ENCODE data around the gene FAM76A.
"Not testable (repeated sequence)": the region's sequence is repeated elsewhere in the genome, so short reads cannot be mapped to it uniquely, and the experiment has no call there.

Gene FAM76A

DNA sequence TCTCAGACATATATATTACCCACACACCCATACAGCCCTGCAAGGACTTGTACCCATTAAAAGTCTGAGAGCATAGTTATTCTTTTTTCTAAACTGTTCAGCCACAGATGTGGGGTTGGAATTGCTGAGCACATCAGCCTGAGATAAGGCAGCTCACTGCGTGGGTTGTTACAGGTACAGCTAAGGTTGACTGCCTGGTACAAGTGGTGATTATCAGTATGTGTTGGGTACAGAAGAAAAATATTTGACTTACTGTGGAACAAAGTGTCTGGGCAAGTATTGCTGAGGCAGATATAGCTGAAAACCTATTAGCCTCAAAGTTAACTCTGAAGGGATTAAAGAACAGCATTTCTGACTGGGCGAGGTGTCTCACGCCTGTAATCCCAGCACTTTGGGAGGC lies 52.3 kb downstream of the FAM76A start:
- DNase-seq (ENCODE audit: low read depth) = no peak

DNA sequence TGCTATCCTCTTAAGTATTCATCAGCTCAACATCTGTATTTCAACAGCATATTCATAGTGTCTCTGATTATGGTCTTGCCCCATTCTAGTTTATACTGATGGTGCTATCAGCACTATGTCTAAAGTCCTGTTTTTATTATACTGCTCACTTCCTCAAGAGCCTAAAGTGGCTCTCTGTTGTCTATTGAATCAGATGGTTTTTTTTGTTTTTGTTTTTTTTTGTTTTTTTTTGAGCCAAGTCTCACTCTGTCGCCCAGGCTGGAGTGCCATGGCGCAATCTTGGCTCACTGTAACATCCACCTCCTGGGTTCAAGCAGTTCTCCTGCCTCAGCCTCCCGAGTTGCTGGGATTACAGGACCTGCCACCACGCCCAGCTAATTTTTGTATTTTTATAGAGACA lies 53.4 kb downstream of the FAM76A start:
- no peak for DNase-seq (ENCODE audit: low read depth)

DNA sequence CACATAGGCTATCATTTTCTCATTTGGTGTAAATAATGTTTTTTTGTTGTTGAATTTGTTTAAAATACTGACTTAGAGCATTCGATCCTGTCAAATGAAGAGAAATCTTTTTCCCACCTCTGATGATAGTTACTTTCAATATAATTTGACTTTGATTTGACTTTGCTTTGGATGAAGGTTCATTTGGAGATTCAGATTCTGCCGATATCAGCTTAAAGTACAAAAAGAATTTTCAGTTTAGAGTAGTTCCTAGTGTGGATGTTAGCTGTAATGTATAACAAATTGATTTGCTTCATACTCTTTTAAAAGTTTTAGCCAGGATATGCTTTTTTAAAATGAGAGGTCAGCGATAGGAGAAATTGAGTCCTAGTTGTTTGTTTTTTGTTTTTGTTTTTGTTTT lies 57.2 kb downstream of the FAM76A start:
- DNase-seq (ENCODE audit: low read depth) = no peak

DNA sequence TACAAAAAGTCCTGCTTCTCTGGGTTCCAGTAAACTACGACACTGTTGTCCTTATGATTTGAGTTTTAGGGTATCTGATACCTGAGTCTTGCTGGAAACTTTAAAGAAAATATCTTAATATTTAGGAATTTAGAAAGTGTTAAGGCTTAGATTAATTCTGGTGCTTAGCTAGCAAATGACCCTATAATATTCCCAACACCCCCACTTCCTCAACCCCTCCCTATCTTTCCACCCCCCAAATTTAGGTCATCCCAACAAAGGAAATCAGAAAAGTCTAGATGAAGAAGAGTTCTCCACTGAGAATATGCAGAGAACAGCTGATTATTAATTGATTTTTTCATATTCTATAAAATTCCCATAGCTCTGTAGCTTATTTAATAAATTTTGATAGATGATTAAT lies 58.9 kb downstream of the FAM76A start:
- DNase-seq (ENCODE audit: low read depth) = no peak

DNA sequence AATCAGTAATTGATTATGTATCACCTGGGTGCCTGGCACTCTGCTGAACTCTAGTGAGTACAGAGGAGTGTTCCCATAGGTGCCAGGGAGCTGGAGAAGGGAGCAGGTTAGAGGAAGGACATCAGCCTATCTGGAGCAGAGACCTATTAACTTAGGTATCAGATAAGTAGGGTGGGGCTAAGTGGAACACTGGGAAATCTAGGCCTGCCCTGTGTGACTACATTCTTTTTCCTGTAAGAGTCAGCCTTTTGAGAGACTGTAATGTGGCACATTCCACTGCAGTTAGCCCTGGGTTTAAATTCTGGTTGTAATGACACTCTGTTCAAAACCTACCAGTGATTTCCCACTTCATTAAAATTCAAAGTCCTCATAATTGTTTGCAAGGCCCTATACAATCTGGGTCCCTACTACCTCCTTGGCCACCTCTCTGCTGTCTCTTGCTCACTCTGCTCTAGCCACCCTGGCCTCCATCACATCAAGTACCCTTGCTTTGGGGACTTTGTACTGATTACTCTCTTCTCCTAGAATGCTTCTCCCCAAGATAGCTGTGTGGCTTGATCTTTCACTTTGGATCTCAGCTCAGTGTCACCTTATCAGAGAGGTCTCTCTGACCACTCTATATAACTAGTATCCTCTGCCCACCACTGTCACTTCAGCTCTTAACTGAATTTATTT lies 60.2 kb downstream of the FAM76A start:
- no peak for DNase-seq (ENCODE audit: low read depth)

DNA sequence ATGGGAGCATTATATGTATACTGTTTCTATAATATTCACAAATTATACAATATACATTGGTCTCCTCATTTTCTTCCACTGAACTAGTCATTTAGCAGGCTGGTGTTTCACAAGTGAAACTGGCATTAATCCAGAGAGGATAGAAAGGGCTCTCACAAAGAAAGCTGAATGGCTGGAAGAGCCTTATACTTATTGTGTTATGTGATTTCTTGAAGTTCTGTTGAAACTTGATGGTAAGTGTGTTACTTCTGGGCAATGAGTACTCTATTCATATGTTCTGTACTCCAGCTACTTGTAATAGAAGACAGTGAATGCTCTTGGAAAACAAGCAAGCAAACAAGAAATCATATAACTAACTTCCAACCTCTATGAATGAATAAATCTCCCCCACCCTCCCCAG lies 62.1 kb downstream of the FAM76A start:
- DNase-seq (ENCODE audit: low read depth) = no peak

DNA sequence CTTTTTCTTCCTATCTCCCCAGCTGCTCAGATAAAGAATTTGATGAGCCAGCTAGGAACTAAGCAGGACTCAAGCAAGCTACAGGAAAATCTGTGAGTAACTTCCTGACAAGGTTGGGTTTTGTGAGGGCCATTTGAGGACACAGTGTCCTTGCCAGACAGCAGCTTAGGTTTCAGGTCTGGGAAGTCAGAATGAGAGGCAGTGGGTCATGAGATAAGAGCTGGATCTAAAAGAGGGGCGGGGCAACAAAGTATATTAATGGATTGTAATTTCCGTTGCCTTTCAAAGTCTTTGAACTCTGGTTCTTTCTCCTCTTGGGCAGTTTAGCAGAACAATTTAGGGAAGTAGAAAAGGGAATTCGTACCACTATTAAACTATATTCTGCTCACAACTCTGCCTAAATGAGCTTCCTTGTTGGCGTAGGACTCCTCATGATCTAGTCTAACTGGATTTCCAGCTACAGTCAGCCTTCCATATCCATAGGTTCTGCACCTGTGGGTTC lies 63.8 kb downstream of the FAM76A start:
- DNase-seq (ENCODE audit: low read depth) = no peak

DNA sequence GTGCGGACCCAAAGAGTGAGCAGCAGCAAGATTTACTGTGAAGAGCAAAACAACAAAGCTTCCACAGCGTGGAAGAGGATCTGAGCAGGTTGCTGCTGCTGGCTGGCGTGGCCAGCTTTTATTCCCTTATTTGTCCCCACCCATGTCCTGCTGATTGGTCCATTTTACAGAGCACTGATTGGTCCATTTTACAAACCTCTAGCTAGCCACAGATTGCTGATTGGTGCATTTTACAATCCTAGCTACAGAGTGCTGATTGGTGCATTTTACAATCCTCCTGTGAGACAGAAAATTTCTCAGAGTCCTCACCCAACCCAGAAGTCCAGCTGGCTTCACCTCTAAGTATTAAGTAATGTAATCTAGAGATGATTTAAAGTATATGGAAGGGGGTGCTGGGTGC lies 64.5 kb downstream of the FAM76A start:
- DNase-seq (ENCODE audit: low read depth) = not testable (repeated sequence)

DNA sequence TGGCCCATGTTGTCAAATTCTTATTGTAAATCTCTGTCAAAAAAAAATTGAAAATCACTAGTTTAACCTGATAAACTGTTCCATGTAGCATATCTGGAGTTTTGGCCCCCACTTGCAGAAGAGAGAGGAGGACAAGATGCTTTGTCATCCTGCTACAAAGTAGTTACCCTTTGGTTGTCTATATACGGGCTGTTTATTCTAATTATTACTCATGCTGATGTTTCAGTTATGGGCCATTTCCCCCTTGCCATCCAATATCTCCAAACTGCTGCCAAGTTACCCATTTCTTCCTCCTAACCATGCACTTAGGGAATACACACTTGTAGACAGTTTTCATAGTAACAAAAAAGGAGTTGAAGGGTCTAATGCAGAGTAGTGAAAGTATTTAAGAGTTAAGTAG lies 69.8 kb downstream of the FAM76A start:
- no peak for DNase-seq (ENCODE audit: low read depth)

DNA sequence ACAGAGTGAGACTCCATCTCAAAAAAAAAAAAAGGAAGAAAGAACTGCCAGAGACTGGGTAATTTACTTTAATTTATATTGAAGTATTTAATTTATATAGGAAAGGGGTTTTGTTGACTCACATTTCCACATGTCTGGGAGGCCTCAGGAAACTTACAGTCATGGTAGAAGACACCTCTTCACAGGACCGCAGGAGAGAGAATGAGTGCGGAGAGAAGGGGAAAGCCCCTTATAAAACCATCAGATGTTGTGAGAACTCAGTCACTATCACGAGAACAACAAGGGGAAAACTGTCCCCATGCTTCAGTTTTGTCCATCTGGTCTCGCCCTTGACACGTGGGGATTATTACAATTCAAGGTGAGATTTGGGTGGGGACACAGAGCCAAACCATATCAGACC lies 79.0 kb downstream of the FAM76A start:
- DNase-seq (ENCODE audit: low read depth) = no peak

DNA sequence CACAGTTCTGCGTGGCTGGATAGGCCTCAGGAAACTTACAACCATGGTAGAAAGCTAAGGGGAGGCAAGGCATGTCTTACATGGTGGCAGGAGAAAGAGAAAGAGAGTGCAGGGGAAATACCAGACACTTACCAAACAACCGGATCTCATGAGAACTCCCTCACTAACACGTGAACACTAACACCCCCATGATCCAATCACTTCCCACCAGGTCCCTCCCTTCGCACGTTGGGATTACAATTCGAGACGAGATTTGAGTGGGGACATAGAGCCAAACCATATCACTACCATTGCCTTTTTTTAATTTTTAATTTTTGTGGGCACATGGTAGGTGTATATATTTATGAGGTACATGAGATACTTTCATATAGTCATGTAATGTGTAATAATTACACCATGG lies 81.0 kb downstream of the FAM76A start:
- no peak for DNase-seq (ENCODE audit: low read depth)

DNA sequence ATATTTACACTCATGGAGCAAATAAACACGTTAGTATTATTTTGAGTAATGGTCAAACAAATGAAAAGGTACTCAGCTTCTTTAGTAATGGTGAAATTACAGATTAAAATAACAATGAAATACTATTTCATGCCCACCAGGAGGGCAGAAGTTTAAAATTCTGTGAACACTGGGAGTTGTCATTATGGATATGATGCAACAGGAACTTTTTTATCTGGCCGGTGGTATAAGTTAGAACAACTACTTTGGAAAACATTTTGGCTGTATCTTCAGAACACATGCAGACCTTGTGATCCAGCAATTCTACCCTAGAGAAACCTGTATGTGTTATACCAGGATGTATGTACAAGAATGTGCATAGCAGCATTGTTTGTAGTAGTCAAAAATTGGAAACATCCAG lies 81.6 kb downstream of the FAM76A start:
- DNase-seq (ENCODE audit: low read depth) = no peak

DNA sequence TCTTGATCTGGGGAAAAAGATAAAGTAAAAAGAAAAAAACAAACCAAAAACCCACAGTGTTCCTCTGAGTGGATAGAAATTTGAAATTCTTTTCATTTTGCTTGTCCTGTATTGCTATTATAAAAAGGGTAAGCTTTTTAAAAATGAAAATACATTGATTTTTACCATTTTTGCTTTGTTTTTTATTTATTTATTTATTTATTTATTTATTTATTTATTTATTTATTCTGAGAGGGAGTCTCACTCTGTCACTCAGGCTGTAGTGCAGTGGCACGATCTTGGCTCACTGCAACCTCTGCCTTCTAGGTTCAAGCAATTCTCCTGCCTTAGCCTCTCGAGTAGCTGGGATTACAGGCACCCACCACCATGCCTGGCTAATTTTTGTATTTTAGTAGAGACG lies 82.4 kb downstream of the FAM76A start:
- not testable (repeated sequence) for DNase-seq (ENCODE audit: low read depth)

DNA sequence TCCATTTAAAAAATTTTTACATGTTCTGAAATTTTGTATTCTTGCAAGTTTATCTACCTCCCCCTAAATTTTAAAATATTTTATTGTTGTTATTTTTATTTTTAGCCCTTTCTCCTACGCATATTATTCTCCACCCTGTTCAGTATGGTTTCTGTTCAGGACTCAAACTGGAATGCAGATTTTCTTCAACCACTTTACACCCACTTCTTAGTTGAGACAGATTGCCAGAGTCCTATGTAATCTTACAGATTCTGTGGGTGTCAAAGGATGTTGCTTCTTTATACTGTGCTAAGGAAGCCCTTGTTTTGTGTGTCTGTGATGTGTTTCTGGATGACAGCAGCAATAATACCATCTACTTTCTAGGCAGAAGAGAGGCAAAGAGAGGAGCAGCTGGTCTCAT lies 84.1 kb downstream of the FAM76A start:
- DNase-seq (ENCODE audit: low read depth) = no peak

DNA sequence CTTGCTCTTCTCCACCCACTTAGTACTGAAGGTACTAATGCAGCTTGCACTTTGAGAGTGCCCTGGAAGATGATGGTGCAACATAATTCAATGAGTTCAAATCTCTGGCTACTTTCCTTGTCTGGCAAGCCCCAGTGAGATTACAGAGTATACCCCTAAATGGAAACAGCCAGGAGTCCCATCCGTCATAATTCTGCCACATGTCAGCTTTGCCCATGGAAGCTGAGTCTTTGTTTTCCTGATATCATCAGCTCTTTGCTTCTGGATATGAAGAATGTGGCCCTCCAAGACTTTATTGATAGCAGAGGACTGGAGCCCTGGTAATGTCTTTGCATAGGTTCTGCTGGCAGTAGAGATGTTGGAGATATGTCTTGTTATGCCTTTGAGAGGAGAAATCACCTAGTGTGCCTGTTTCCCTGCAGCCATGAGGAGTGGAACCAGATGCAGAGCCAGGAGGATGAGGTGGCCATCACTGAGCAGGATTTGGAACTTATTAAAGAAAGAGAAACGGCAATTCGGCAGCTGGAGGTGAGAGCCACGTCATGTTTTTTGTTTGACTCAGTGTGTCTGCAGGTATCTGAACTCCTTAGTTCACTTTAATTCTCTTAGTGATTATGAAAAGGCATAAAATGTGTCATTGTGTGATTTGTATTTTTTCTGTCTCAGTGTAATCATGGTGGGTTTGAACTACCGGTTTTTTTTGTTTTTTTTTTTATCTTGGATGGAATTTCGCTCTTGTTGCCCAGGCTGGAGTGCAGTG lies 86.2 kb downstream of the FAM76A start:
- DNase-seq (ENCODE audit: low read depth) = no peak

Data from stimulated activated CD8-positive, alpha-beta memory T cell treated with anti-CD3 and anti-CD28 coated beads, Interleukin-15, amount 100 ng/mL, for 24 hours (primary cell).